KMS-11 (cell line): ENCODE data around the gene LHFPL2.

ENCODE experiments used
- H2AFZ ChIP-seq: fragments of 200-600 bp; sonication (generic); 2 replicates; pipeline ENCODE4 v1.6.1; 2016; ENCODE audit warnings: antibody characterized with exemption, mixed run types, low read depth
- H3K27ac ChIP-seq: fragments of 200-600 bp; sonication (generic); 2 replicates; pipeline ENCODE4 v1.6.1; 2016; ENCODE audit warnings: mild to moderate bottlenecking, mixed run types
- H3K27me3 ChIP-seq: fragments of 200-600 bp; sonication (generic); 2 replicates; pipeline ENCODE4 v1.6.1; 2017; ENCODE audit warnings: mild to moderate bottlenecking, low read depth, mixed run types, moderate library complexity; ENCODE audit not compliant: insufficient read depth
- H3K36me3 ChIP-seq: fragments of 200-600 bp; sonication (generic); 2 replicates; pipeline ENCODE4 v1.6.1; 2017; ENCODE audit warnings: mild to moderate bottlenecking, mixed run types; ENCODE audit not compliant: insufficient read depth
- H3K4me1 ChIP-seq: fragments of 200-600 bp; sonication (generic); 2 replicates; pipeline ENCODE4 v1.6.1; 2016; ENCODE audit warnings: mild to moderate bottlenecking, low read depth, mixed run types; ENCODE audit not compliant: poor library complexity, severe bottlenecking
- H3K4me2 ChIP-seq: fragments of 200-600 bp; sonication (generic); 2 replicates; pipeline ENCODE4 v1.7.0; 2016; ENCODE audit warnings: mild to moderate bottlenecking, mixed run types
- H3K4me3 ChIP-seq: fragments of 200-600 bp; sonication (generic); IDR thresholded peaks from 2 replicates; pipeline ENCODE4 v1.6.1; 2017; ENCODE audit warnings: low read depth, low read length, mixed read lengths; ENCODE audit not compliant: insufficient read depth
- H3K79me2 ChIP-seq: fragments of 200-600 bp; sonication (generic); 2 replicates; pipeline ENCODE4 v1.6.1; 2016; ENCODE audit warnings: low read depth, mixed run types; ENCODE audit not compliant: insufficient read depth
- H3K9ac ChIP-seq: fragments of 200-600 bp; sonication (generic); 2 replicates; pipeline ENCODE4 v1.6.1; 2016; ENCODE audit warnings: mild to moderate bottlenecking, mixed run types
- H4K20me1 ChIP-seq: fragments of 200-600 bp; sonication (generic); 2 replicates; pipeline ENCODE4 v1.6.1; 2016; ENCODE audit warnings: mild to moderate bottlenecking, mixed run types; ENCODE audit not compliant: insufficient read depth
- CTCF ChIP-seq: fragments of 200-600 bp; sonication (generic); conservative IDR thresholded peaks from 2 replicates; pipeline ENCODE4 v1.6.1; 2017; ENCODE audit warnings: low read depth, mild to moderate bottlenecking, antibody characterized with exemption, low read length, moderate library complexity, mixed read lengths

LHFPL2 gene

GRCh38 chr5:78544561-78545201 lies 103.9 kb downstream of the LHFPL2 start:
- peaks cover 2% of the 10 kb centered on the region for H3K4me1 ChIP-seq
- no peaks in the 10 kb centered on the region for H3K79me2 ChIP-seq
- no peaks in the 10 kb centered on the region for H4K20me1 ChIP-seq
- no peaks in the 10 kb centered on the region for H3K36me3 ChIP-seq
- no peaks in the 10 kb centered on the region for H3K27me3 ChIP-seq
- TF ChIP-seq CTCF: no peak
- H3K9ac ChIP-seq: no peak overlapping the region
- no peak overlapping the region for H3K4me2 ChIP-seq
- no peak overlapping the region for H2AFZ ChIP-seq
- H3K27ac ChIP-seq: no peak overlapping the region
- H3K4me3 ChIP-seq: no peak overlapping the region

- Histone ChIP-seq H3K27me3 (no peaks in the 10 kb centered on the region), H3K4me3 (no peak overlapping the region), H3K79me2 (no peaks in the 10 kb centered on the region), H3K4me2 (no peak overlapping the region), H3K9ac (no peak overlapping the region), H2AFZ (no peak overlapping the region), H4K20me1 (no peaks in the 10 kb centered on the region), H3K27ac (no peak overlapping the region), H3K36me3 (no peaks in the 10 kb centered on the region), H3K4me1 (peaks cover 5% of the 10 kb centered on the region)
- TF ChIP-seq CTCF: no peak
Observed at GRCh38 chr5:78543916-78544315, 104.7 kb downstream of the LHFPL2 start.

GRCh38 chr5:78543292-78543691 lies 105.3 kb downstream of the LHFPL2 start:
- no peaks in the 10 kb centered on the region for H3K27me3 ChIP-seq
- no peak overlapping the region for H3K9ac ChIP-seq
- no peak overlapping the region for H3K4me3 ChIP-seq
- TF ChIP-seq CTCF: no peak
- H3K4me1 ChIP-seq: peaks cover 11% of the 10 kb centered on the region
- no peaks in the 10 kb centered on the region for H3K79me2 ChIP-seq
- no peaks in the 10 kb centered on the region for H4K20me1 ChIP-seq
- no peak overlapping the region for H3K27ac ChIP-seq
- no peak overlapping the region for H2AFZ ChIP-seq
- H3K4me2 ChIP-seq: no peak overlapping the region
- H3K36me3 ChIP-seq: no peaks in the 10 kb centered on the region

GRCh38 chr5:78542321-78542840 lies 106.2 kb downstream of the LHFPL2 start:
- no peak overlapping the region for H3K4me2 ChIP-seq
- no peak for TF ChIP-seq CTCF
- H3K4me3 ChIP-seq: no peak overlapping the region
- no peaks in the 10 kb centered on the region for H3K27me3 ChIP-seq
- H3K27ac ChIP-seq: no peak overlapping the region
- H3K4me1 ChIP-seq: peaks cover 16% of the 10 kb centered on the region
- no peaks in the 10 kb centered on the region for H3K36me3 ChIP-seq
- H2AFZ ChIP-seq: no peak overlapping the region
- no peaks in the 10 kb centered on the region for H3K79me2 ChIP-seq
- H4K20me1 ChIP-seq: no peaks in the 10 kb centered on the region
- H3K9ac ChIP-seq: no peak overlapping the region
